Cerebellar cortex (tissue), 1 donor: ENCODE results near the gene VPS54.

Source experiments
- DNase-seq: peaks from one replicate; pipeline ENCODE4 v3.0.0-alpha.2; 2015; ENCODE audit warnings: low spot score

The VPS54 gene

DNA sequence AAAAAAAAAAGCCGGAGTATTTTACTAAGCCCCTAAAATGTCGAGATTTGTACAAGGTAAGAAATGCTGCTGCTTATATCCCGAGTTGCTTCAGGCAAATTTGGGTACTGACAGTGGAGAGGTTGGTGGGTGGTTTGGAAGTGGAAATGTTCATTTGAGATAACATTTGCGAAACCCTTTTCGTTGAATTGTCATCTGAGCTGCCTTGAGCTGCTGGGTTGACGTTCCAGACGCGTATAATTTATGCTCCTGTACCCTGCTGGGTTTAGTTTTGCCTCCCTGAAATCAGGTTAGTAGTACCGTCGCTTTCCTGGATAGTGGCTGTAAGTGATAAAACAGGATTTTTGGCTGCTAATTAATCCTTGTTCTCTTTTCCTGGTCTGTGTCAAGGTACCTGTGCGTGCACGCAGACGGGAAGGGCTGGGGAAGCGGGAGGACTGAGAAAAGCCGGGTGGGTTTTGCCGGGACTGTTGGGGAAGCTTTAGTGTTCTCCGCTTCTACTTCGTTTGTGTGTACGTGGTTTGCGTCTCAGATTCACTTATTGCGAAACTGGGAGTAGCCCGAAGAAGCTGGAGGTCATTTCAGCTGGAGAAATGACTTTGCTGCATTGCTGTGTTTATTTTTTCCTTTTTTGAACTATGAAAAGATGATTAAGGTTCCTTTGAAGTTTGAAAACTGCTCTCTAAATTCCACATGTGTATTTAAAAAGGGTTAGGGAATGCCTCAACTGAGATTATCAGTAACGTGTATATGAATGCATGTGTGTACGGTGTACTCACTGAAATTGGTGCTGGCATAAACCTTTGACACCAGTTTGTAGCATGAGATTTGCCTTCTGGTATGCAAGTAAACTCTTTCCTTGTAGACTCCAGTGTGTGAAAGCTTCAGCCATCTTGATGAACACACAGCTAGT lies 176.8 kb downstream of the VPS54 start:
- peak; percentile 43 for DNase-seq
